Inflammatory macrophage treated with lipopolysaccharide for 1 hour (primary cell): ENCODE measurements around the gene NFKB1.

Experiments used
- DNase-seq, 2 donors: peaks; one replicate each; pipeline ENCODE4 v3.0.0-alpha.2; 2020 to 2022

NFKB1 gene

DNA sequence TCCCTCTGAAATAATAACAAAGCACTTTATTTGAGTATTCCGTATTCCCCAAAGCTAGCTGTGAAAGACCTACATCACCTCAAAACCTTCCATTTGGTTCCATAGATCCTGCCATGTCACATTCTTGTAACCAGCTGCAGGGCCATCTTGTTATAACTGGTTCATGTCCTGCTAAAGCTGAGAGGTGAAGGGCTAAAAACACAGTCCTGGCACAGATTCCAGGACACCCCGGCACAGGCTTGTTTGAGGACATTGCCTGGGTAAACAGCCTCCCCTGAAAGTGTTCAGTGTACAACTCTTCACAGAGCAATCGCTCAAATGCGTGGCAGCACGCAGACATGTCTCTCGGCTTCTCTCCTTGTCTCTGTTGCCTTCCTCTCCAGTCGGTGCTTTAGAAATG is 130.5 kb downstream of the NFKB1 start:
- DNase-seq = no peak

DNA sequence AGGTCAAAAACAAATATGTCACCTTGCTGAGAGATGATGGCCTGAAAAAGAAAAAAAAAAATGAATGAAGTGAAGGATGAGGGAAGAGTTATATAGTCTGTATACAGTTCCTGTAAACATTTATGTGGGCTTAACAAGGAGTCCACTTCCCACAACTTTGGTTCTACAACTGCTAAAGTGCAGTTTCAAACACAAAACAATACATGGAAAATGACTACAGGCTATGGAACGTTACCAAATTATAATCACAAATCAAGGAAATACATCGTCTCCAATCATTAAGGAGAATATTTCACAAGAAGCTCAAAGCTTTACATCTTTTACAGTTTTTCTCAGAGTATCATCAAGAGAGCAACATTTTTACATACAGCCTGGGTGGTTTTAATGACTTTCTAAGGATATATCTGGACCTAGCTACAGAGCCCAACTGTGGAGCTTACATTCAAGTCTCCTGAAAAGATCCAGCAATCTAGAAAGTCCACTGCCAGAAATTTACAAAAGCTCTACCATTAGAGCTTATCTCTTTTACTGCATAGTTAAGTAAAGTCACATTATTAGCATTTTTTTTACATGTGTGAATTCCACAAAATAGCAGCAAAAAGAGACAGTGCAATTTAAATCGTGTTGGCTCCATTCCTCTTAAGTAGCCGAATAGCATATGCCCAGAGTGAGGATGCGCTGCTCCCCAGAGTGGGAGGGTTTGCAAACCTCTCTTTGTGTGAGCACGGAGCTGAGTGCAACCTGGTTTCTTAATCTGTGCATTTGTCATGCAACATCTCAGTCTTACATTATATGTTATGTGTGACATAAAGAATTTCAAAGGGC is 131.3 kb downstream of the NFKB1 start:
- DNase-seq = no peak

DNA sequence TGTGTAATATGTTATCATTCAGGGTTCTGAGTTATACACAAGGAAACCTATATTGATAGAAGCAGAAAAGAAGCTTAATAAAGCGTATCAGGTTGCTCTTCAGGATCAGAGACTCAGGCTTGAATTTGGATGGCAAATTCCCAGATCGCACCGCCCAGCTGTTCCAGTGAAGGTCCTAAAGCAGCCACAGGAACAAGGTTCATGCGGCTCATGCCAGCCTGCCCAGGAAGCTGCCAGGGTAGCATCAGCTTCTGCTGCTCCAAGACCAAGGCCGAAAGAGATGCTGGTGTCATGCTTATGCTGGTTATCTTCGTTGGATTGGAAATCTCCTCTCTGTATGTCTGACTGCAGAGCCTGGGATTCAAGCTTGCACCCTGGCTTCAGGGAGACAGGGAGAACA is 131.9 kb downstream of the NFKB1 start:
- no peak for DNase-seq

- DNase-seq = peak in 1 of 2 donors; percentile 20
These were observed 136.2 kb downstream of the NFKB1 start for GRCh38 chr4:102637391-102637790.

GRCh38 chr4:102638621-102639020 is 137.5 kb downstream of the NFKB1 start:
- DNase-seq = no peak

GRCh38 chr4:102639598-102639997 is 138.4 kb downstream of the NFKB1 start:
- DNase-seq = no peak

- no peak for DNase-seq
These were observed 139.5 kb downstream of the NFKB1 start for GRCh38 chr4:102640669-102641068.

- no peak for DNase-seq
These were observed 140.6 kb downstream of the NFKB1 start for GRCh38 chr4:102641793-102642192.

DNA sequence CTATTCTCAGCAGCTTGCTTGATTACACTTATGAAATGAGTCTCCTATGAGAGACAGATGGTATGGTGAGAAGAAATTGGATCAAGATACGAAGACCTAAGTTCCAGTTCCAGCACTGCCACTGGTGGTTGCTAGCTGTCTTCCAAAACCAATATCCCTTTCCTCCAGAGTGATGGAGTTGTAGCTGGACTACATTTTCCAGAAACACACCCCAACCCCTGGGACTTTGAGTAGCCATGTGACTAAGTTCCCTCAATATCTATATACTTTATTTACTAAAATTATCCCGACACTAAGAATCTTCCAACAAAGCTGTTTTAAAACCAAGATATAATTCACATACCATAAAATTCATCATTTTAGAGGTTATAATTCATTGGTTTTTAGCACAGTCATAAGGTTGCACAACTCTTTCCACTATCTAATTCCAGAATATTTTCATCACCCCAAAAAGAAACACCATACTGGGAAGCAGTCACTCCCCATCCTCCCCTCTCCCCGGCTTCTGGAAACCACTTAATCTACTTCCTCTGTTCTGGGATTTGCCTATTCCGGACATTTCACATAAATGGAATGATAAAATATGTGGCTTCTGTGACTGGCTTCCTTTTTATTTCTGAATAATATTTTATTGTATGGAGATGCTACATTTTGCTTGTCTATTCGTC is 141.6 kb downstream of the NFKB1 start:
- DNase-seq = no peak

- DNase-seq = no peak
These were observed 146.0 kb downstream of the NFKB1 start for GRCh38 chr4:102647117-102647516.

DNA sequence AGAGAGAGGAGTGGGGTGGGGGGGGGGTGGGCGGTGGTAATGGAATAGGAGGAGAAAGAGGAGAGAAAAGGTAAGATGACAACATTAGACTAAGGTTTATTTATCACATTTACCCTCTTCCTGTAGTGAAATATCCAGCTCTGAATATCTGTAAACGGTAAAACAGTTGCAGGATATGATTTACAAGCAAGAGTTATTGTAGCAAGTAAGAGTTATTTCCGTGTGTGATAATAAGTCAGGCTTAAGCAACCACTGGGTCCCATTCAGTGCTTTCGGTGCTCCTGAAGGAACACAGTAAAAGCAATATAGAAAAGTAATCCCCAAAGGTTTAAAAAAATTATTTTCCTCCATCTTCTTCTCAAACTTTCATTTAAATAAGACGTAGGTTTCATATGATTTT is 156.0 kb downstream of the NFKB1 start:
- DNase-seq = no peak

- no peak for DNase-seq
These were observed 161.9 kb downstream of the NFKB1 start for GRCh38 chr4:102663073-102663472.

GRCh38 chr4:102665527-102665926 is 164.4 kb downstream of the NFKB1 start:
- DNase-seq = no peak
